Measurements from ENCODE around the gene HDAC4.

DNA sequence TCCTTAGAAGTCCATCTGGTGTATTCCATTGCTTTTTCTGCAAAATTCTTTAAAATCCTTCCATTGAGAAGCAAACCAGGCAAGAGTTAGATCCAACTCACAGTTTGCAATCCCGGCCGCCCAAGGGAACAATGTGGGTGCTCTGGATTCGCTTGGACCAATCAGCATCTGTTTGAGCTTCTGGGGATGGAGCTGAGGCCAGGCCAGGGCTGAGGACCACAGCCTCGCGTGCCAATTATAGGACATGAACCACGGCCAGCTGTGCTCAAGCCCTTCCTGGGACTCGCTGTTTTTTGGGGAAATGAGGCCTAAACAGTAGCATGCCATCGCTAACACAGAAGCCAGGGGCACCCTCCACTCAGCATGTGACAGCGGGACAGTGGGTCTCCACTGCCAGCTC lies 270.8 kb downstream of the HDAC4 start:
- TF ChIP-seq, protein P1, sequence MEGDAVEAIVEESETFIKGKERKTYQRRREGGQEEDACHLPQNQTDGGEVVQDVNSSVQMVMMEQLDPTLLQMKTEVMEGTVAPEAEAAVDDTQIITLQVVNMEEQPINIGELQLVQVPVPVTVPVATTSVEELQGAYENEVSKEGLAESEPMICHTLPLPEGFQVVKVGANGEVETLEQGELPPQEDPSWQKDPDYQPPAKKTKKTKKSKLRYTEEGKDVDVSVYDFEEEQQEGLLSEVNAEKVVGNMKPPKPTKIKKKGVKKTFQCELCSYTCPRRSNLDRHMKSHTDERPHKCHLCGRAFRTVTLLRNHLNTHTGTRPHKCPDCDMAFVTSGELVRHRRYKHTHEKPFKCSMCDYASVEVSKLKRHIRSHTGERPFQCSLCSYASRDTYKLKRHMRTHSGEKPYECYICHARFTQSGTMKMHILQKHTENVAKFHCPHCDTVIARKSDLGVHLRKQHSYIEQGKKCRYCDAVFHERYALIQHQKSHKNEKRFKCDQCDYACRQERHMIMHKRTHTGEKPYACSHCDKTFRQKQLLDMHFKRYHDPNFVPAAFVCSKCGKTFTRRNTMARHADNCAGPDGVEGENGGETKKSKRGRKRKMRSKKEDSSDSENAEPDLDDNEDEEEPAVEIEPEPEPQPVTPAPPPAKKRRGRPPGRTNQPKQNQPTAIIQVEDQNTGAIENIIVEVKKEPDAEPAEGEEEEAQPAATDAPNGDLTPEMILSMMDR (IDR thresholded peaks at IDR 0.05) = no peak
- TF ChIP-seq POLR2A (IDR thresholded peaks at IDR 0.05) (no peak), EP300 (IDR thresholded peaks at IDR 0.05) (no peak)
